Measurements from ENCODE around the gene CKM.
"Not testable (repeated sequence)": the region's sequence is repeated elsewhere in the genome, so short reads cannot be mapped to it uniquely, and the experiment has no call there.

The CKM gene

GRCh38 chr19:45315304-45315703 is 7.4 kb downstream of the CKM start:
- DNase-seq: no peak

- DNase-seq: no peak
These were observed 7.9 kb downstream of the CKM start for GRCh38 chr19:45314708-45315245.

GRCh38 chr19:45312285-45312684 is 10.4 kb downstream of the CKM start:
- DNase-seq: not testable (repeated sequence)

GRCh38 chr19:45311621-45312020 is 11.1 kb downstream of the CKM start:
- DNase-seq: no peak

GRCh38 chr19:45309322-45309721 is 13.4 kb downstream of the CKM start:
- DNase-seq: not testable (repeated sequence)

GRCh38 chr19:45307361-45307760 is 15.3 kb downstream of the CKM start:
- no peak for DNase-seq

- DNase-seq: no peak
These were observed 16.1 kb downstream of the CKM start for GRCh38 chr19:45306518-45307027.

- DNase-seq: no peak
These were observed 16.6 kb downstream of the CKM start for GRCh38 chr19:45306040-45306439.

GRCh38 chr19:45305421-45305820 is 17.3 kb downstream of the CKM start:
- DNase-seq: no peak

- no peak for DNase-seq
These were observed 17.7 kb downstream of the CKM start for GRCh38 chr19:45305007-45305406.

GRCh38 chr19:45304141-45304926 is 18.3 kb downstream of the CKM start:
- DNase-seq: no peak

- DNase-seq: no peak
These were observed 19.2 kb downstream of the CKM start for GRCh38 chr19:45303269-45304060.

GRCh38 chr19:45302416-45302815 is 20.3 kb downstream of the CKM start:
- no peak for DNase-seq

- no peak for DNase-seq
These were observed 23.0 kb downstream of the CKM start for GRCh38 chr19:45299719-45300118.

GRCh38 chr19:45298264-45298663 is 24.4 kb downstream of the CKM start:
- no peak for DNase-seq

GRCh38 chr19:45297674-45298073 is 25.0 kb downstream of the CKM start:
- no peak for DNase-seq

GRCh38 chr19:45296355-45296754 is 26.3 kb downstream of the CKM start:
- no peak for DNase-seq

GRCh38 chr19:45295873-45296272 is 26.8 kb downstream of the CKM start:
- DNase-seq: no peak

- no peak for DNase-seq
These were observed 28.2 kb downstream of the CKM start for GRCh38 chr19:45294291-45295029.

- no peak for DNase-seq
These were observed 29.0 kb downstream of the CKM start for GRCh38 chr19:45293682-45294081.

- no peak for DNase-seq
These were observed 30.8 kb downstream of the CKM start for GRCh38 chr19:45291834-45292233.

- no peak for DNase-seq
These were observed 32.2 kb downstream of the CKM start for GRCh38 chr19:45290381-45290931.

Measured in activated CD8-positive, alpha-beta memory T cell treated with anti-CD3 and anti-CD28 coated beads for 24 hours (primary cell).